Neural progenitor cell (in vitro differentiated cells): ENCODE data around the gene IL36RN. TPM values are rescaled to one million over a fixed set of nuclear protein-coding genes. Genes with fewer than 3 reads are reported as not detected.

Experiments used
- DNase-seq: peaks from one replicate; pipeline ENCODE4 v3.0.0-alpha.2; 2016; ENCODE audit warnings: low spot score
- H2AFZ ChIP-seq: fragments of 200-600 bp; sonication (generic); replicated peaks from 2 replicates; pipeline ENCODE4 v1.6.1; 2016; ENCODE audit warnings: antibody characterized with exemption
- H3F3A ChIP-seq: fragments of 200-600 bp; sonication (generic); 2 replicates; pipeline ENCODE4 v1.6.1; 2016; ENCODE audit warnings: antibody characterized with exemption, low read depth
- H3K27ac ChIP-seq: fragments of 200-600 bp; sonication (generic); 2 replicates; pipeline ENCODE4 v1.5.1; 2016; ENCODE audit warnings: mild to moderate bottlenecking
- H3K27me3 ChIP-seq: fragments of 200-600 bp; sonication (generic); 2 replicates; pipeline ENCODE4 v1.6.1; 2016; ENCODE audit warnings: mild to moderate bottlenecking, moderate library complexity
- H3K36me3 ChIP-seq: fragments of 200-600 bp; sonication (generic); 2 replicates; pipeline ENCODE4 v1.5.1; 2016
- H3K4me1 ChIP-seq: fragments of 200-600 bp; sonication (generic); 2 replicates; pipeline ENCODE4 v1.6.1; 2016; ENCODE audit warnings: mixed run types
- H3K4me2 ChIP-seq: fragments of 200-600 bp; sonication (generic); 2 replicates; pipeline ENCODE4 v1.6.1; 2016
- H3K4me3 ChIP-seq: fragments of 200-600 bp; sonication (generic); 2 replicates; pipeline ENCODE4 v1.5.1; 2016
- H3K79me2 ChIP-seq: fragments of 200-600 bp; sonication (generic); 2 replicates; pipeline ENCODE4 v1.6.1; 2016; ENCODE audit warnings: low read depth
- H3K9ac ChIP-seq: fragments of 200-600 bp; sonication (generic); 2 replicates; pipeline ENCODE4 v1.6.1; 2016
- H3K9me3 ChIP-seq: fragments of 200-600 bp; sonication (generic); 2 replicates; pipeline ENCODE4 v1.5.1; 2016; ENCODE audit warnings: low read depth
- H4K20me1 ChIP-seq: fragments of 200-600 bp; sonication (generic); 2 replicates; pipeline ENCODE4 v1.6.1; 2016; ENCODE audit warnings: low read depth
- H3K27ac Mint-ChIP-seq: 3 replicates; pipeline ENCODE4 v1.8.0; 2021; ENCODE audit warnings: mixed read lengths
- H3K27me3 Mint-ChIP-seq: 2 replicates; pipeline ENCODE4 v1.8.0; 2022; ENCODE audit warnings: low read depth, mild to moderate bottlenecking, inconsistent platforms, moderate library complexity, mixed read lengths; ENCODE audit not compliant: insufficient read depth
- H3K36me3 Mint-ChIP-seq: 3 replicates; pipeline ENCODE4 v1.8.0; 2021; ENCODE audit warnings: mixed read lengths
- H3K4me1 Mint-ChIP-seq: 3 replicates; pipeline ENCODE4 v1.8.0; 2021; ENCODE audit warnings: mixed read lengths
- H3K4me3 Mint-ChIP-seq: 3 replicates; pipeline ENCODE4 v1.8.0; 2021; ENCODE audit warnings: mild to moderate bottlenecking, moderate library complexity, mixed read lengths
- H3K9me3 Mint-ChIP-seq: 3 replicates; pipeline ENCODE4 v1.8.0; 2020; ENCODE audit warnings: mixed read lengths
- EZH2 ChIP-seq: fragments of 200-600 bp; sonication (generic); IDR thresholded peaks from 2 replicates; pipeline ENCODE4 v1.6.1; 2017; ENCODE audit warnings: antibody characterized with exemption, mild to moderate bottlenecking, moderate library complexity
- EZH2phosphoT487 ChIP-seq: fragments of 200-600 bp; sonication (generic); IDR thresholded peaks from 2 replicates; pipeline ENCODE4 v1.6.1; 2017; ENCODE audit warnings: antibody characterized with exemption
- total RNA-seq: library from RNA; depleted of rRNA; stranded (reverse); fragments of >200 nt; gene quantifications from 2 replicates; pipeline ENCODE4 v1.2.3, GENCODE V29; 2015; ENCODE audit warnings: low replicate concordance
- TF ChIP-seq, protein P1 (sequence below): fragments of 200-600 bp; sonication (generic); IDR thresholded peaks from 2 replicates; pipeline ENCODE4 v1.5.1; 2017; ENCODE audit warnings: antibody characterized with exemption, mild to moderate bottlenecking

Gene IL36RN
- total RNA-seq = not detected in 2 replicates

DNA sequence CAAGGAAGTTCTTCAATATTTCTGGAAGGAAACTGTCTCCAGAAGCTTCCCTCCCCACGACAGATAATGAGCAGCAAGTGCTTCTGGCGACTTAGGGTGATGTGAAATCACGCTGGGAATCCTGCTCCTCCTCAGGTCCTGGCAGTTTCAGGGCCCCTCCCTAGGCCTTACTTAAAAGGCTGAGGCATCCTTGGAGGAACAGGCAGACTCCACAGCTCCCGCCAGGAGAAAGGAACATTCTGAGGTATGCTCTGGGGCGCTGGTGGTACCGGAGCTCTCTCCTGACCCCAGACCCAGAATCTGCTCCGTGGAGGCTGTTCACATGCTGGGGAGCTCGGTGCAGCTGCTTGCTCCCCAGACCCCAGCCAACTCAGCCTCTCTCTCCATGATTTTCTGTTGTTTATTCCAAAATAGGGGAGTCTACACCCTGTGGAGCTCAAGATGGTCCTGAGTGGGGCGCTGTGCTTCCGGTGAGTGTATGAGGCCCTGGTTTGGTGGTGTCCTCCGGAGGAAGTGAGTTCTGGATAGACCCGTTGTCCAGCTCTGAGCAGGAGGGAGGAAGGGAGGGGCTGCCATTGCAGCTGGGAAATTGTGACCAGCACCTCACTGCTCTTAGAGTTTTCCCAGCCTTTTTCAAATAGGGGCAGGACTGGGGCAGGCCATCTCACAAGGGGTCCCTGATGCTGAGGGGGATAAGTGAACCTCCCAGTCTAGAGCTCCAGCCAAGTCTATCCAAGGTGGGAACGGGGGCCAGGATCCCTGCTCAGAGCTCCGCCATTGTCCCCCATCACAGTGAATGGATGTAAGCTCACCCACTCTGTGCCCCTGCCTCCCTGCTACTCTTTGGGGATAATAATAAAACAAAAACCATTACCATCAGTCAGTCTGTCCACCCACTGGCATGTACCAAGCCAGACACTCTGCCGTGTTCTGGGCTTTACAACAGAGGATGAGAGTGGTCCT lies at the start of gene IL36RN:
IL36RN (plus strand) TSS at position 201 of the 963 bp plus-strand sequence; CDS start at position 442, 241 bp downstream.
- Histone ChIP-seq H3K9ac (no peak within 1 kb of the TSS), H3K27ac (no peak within 1 kb of the TSS), H3K9me3 (peaks cover 5% of the 10 kb centered on the region), H2AFZ (no peak within 1 kb of the TSS), H3F3A (no peaks in the 10 kb centered on the region), H3K4me3 (no peak within 1 kb of the TSS), H3K27me3 (no peaks in the 10 kb centered on the region), H3K36me3 (no peaks in the 10 kb centered on the region), H3K4me2 (no peak within 1 kb of the TSS), H3K4me1 (no peaks in the 10 kb centered on the region), H3K79me2 (no peaks in the 10 kb centered on the region), H4K20me1 (no peaks in the 10 kb centered on the region)
- Mint-ChIP-seq H3K4me3 (no peak within 1 kb of the TSS), H3K27me3 (peaks cover 8% of the 10 kb centered on the region), H3K4me1 (peaks cover 12% of the 10 kb centered on the region), H3K27ac (no peak within 1 kb of the TSS), H3K9me3 (peaks cover 14% of the 10 kb centered on the region), H3K36me3 (no peaks in the 10 kb centered on the region)
- TF ChIP-seq, protein P1, sequence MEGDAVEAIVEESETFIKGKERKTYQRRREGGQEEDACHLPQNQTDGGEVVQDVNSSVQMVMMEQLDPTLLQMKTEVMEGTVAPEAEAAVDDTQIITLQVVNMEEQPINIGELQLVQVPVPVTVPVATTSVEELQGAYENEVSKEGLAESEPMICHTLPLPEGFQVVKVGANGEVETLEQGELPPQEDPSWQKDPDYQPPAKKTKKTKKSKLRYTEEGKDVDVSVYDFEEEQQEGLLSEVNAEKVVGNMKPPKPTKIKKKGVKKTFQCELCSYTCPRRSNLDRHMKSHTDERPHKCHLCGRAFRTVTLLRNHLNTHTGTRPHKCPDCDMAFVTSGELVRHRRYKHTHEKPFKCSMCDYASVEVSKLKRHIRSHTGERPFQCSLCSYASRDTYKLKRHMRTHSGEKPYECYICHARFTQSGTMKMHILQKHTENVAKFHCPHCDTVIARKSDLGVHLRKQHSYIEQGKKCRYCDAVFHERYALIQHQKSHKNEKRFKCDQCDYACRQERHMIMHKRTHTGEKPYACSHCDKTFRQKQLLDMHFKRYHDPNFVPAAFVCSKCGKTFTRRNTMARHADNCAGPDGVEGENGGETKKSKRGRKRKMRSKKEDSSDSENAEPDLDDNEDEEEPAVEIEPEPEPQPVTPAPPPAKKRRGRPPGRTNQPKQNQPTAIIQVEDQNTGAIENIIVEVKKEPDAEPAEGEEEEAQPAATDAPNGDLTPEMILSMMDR = no peak
- TF ChIP-seq EZH2phosphoT487 (no peak), EZH2 (no peak)
- DNase-seq = no peak

DNA sequence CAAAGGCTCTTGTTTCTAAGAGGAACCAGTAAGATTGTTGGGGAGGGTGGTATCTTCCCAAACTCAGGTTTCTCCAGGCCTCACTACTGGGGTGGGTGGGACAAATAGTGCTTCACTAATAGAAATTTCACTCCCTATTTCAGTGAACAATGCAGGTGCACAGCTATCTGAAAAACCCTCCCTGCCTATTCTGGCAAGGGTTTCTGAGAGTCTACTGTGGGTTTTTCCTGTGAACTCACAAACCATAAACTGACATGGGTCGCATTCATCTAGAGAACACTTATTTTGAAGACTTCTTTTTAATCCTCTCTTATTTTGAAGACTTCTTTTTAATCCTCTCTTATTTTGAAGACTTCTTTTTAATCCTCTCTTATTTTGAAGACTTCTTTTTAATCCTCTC lies 49.4 kb upstream of the IL36RN start:
- no peaks in the 10 kb centered on the region for H4K20me1 ChIP-seq

DNA sequence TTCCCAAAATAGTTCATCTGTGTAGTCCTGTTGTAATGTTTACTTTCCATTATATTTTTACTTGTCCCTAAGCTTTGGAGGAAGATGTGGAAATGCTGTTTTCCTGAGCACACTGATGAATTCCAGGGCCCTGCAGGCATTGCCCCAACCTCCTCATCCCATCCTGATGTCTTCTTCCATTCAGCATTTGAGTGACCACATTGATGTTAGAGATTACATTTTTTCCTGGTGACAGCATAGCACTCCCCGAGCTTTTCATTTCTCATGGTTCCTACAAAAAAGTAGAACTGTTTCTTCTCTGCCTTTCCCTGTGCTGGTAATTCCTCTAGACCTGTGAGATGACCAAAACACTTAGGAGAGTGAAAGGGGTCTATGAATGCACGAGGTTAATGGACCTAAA lies 48.9 kb upstream of the IL36RN start:
- H3K4me1 Mint-ChIP-seq = no peaks in the 10 kb centered on the region
- H3K27ac ChIP-seq = no peak overlapping the region
- no peaks in the 10 kb centered on the region for H3K9me3 Mint-ChIP-seq
- no peak for DNase-seq
- peaks cover 23% of the 10 kb centered on the region for H3K27me3 ChIP-seq
- no peaks in the 10 kb centered on the region for H3K9me3 ChIP-seq
- no peaks in the 10 kb centered on the region for H3F3A ChIP-seq
- no peaks in the 10 kb centered on the region for H3K36me3 Mint-ChIP-seq
- H3K27me3 Mint-ChIP-seq = peaks cover 2% of the 10 kb centered on the region
- H3K9ac ChIP-seq = no peak overlapping the region
- no peaks in the 10 kb centered on the region for H4K20me1 ChIP-seq
- no peak overlapping the region for H3K4me2 ChIP-seq
- H3K27ac Mint-ChIP-seq = no peak overlapping the region
- no peak for TF ChIP-seq EZH2phosphoT487
- TF ChIP-seq EZH2 = no peak
- TF ChIP-seq, protein P1 = no peak
- H3K4me3 ChIP-seq = no peak overlapping the region
- no peaks in the 10 kb centered on the region for H3K4me1 ChIP-seq
- H2AFZ ChIP-seq = no peak overlapping the region
- H3K36me3 ChIP-seq = no peaks in the 10 kb centered on the region
- no peaks in the 10 kb centered on the region for H3K79me2 ChIP-seq
- no peak overlapping the region for H3K4me3 Mint-ChIP-seq

More for the DNA sequence above, 49.4 kb upstream of the IL36RN start:
- TF ChIP-seq EZH2 (no peak), EZH2phosphoT487 (no peak)
- TF ChIP-seq, protein P1 = no peak
- no peaks in the 10 kb centered on the region for H3F3A ChIP-seq
- DNase-seq = no peak
- Mint-ChIP-seq H3K36me3 (no peaks in the 10 kb centered on the region), H3K4me1 (no peaks in the 10 kb centered on the region), H3K27me3 (peaks cover 2% of the 10 kb centered on the region), H3K27ac (no peak overlapping the region), H3K9me3 (no peaks in the 10 kb centered on the region), H3K4me3 (no peak overlapping the region)
- H3K4me1 ChIP-seq = no peaks in the 10 kb centered on the region
- H3K9me3 ChIP-seq = no peaks in the 10 kb centered on the region
- no peak overlapping the region for H2AFZ ChIP-seq
- H3K27me3 ChIP-seq = peaks cover 20% of the 10 kb centered on the region
- H3K4me2 ChIP-seq = no peak overlapping the region
- H3K36me3 ChIP-seq = no peaks in the 10 kb centered on the region
- H3K4me3 ChIP-seq = no peak overlapping the region
- no peaks in the 10 kb centered on the region for H3K79me2 ChIP-seq
- H3K9ac ChIP-seq = no peak overlapping the region
- no peak overlapping the region for H3K27ac ChIP-seq
